GM21576 (cell line): ENCODE measurements around the gene LAGE3.
"Not testable (repeated sequence)": the region's sequence is repeated elsewhere in the genome, so short reads cannot be mapped to it uniquely, and the experiment has no call there.

Experiments used
- ATAC-seq: cut with Tn5 transposase; IDR thresholded peaks from one replicate; pipeline ENCODE4 v1.9.1; 2021; ENCODE audit warnings: mild to moderate bottlenecking, moderate library complexity; ENCODE audit not compliant: unreplicated experiment

The LAGE3 gene

DNA sequence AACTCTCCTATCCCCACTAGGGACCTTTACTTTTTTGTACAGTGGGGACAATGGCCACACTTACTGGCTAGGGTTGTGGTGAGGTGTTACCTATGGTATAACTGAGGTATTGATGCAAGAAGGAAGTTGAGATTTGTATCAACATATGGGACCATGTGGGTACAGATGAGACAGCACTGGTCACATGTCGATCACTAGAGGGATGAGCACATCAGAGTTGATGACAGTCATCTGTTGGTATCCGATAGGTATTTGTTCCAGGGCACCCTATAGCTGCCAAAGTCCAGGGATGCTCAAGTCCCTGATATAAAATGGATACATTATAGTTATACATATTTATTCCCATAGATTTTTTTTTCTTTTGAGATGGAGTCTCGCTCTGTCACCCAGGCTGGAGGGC lies 23.9 kb upstream of the LAGE3 start:
- ATAC-seq: no peak

GRCh38 chrX:154502098-154502497 lies 23.0 kb upstream of the LAGE3 start:
- ATAC-seq: no peak

DNA sequence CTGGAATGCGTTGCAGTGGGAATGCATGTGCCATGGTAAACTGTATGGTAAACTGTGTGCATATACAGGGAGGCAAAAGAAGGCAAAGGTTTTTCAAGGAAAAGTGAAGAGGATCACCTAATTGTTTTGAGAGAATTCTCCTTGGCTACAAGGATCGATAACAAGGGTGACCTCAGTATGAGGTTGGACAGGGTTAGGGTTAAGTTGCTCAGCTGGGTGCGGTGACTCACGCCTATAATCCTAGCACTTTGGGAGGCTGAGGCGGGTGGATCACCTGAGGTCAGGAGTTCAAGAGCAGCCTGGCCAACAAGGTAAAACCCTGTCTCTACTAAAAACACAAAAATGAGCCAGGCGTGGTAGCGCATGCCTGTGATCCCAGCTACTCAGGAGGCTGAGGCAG lies 22.3 kb upstream of the LAGE3 start:
- ATAC-seq: not testable (repeated sequence)

DNA sequence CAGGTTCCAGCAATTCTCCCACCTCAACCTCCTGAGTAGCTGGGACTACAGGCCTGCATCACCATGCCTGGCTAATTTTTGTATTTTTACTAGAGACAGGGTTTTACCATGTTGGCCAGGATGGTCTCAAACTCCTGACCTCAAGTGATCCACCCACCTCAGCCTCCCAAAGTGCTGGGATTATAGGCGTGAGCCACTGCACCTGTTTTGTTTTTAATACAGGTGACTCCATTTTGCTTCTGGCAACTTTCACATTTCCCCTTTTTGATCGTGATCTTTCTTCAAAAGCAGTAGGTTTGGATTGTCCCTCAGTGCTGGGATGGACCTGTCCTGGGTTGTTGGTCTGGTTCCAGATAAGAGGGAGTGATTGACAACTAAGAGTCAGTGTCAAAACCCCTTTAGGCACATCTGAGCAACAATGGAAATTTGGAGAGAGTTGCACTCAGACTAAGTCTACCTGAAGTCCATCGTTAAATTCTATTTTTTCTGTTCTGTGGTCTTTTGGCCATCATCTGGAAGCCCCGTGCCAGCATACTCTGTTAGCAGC lies 17.6 kb upstream of the LAGE3 start:
- ATAC-seq: not testable (repeated sequence)

GRCh38 chrX:154495472-154495922 lies 16.4 kb upstream of the LAGE3 start:
- ATAC-seq: no peak

GRCh38 chrX:154494715-154495114 lies 15.6 kb upstream of the LAGE3 start:
- ATAC-seq: no peak

DNA sequence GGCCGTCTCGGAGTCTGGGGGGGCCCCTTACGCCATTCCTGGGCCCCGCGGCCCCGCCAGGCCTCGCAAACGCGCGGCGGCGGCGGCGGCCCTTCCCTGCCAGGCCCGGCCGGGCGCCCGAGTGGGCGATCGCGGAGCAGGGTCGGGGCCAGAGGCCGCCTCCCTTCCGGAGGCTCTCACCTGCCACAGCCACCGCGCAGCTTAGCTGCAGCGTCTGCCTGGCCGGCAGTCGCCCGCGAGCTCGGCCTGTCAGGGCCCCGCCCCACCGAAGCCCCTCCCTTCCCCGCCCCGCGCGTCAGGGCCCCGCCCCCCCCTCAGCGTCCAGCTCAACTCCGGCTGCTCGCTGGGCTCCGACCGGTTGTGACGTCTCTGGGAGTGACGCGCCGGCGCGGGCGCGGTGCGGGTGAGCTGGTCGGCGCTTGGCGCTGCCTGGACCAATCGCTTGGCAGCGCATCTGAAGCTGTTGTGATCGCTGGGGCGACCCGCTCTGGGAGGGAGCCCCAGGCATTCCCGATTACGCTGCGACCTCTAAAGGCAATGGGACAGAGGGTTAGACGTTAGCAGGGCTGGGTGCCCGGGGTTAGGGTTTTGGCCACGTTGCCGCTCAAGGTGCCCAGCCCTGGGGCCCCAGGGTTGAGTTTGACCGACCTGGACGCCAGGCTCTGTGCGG lies 11.5 kb upstream of the LAGE3 start, which contains the start of gene SLC10A3:
Gene SLC10A3, minus strand, starts transcription at position 216 of the 670 bp plus-strand sequence. CDS start 1,689 bp downstream, outside the sequence.
- peak; percentile 69 for ATAC-seq

- peak; percentile 15 for ATAC-seq
Measured at GRCh38 chrX:154490021-154490413, 10.9 kb upstream of the LAGE3 start.

GRCh38 chrX:154489182-154489581 lies 10.1 kb upstream of the LAGE3 start:
- ATAC-seq: no peak

DNA sequence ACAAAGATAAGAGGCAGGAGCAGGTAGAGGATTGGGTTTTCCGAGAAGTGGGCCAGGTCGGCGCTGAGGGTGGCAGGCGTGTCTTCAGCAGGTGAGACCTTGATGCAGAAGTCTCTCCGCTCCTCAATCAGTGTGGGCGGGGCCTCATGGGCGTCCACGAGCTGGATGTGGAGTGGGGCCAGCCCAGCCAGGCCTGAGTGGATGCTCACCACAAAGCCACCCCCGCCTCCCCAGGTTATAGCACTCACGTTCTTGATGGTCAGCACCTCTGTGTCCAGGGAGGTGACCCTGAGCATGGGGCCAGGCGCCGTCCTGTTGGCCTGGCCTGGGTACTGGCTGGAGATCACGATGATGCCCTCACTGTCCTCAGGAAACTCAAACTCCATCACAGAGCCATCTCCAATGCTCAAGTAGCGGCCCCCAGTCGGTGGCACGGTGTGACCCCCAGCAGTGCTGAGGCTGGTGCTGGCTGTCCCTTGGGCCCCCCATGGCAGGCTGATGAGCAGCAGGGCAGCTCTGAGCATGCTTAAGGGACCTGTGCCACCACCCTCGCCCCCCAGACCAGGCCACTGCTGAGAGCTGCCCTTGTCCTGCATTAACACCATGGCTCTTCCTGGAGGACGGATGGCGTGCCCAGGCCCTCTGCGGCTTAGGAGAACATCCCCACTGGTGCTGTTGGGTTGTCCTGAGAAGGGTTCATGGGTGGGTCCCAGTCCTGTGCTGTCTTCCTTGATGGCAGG lies 9.4 kb upstream of the LAGE3 start:
- no peak for ATAC-seq

- ATAC-seq: no peak
Measured at GRCh38 chrX:154487518-154488290, 8.6 kb upstream of the LAGE3 start.

DNA sequence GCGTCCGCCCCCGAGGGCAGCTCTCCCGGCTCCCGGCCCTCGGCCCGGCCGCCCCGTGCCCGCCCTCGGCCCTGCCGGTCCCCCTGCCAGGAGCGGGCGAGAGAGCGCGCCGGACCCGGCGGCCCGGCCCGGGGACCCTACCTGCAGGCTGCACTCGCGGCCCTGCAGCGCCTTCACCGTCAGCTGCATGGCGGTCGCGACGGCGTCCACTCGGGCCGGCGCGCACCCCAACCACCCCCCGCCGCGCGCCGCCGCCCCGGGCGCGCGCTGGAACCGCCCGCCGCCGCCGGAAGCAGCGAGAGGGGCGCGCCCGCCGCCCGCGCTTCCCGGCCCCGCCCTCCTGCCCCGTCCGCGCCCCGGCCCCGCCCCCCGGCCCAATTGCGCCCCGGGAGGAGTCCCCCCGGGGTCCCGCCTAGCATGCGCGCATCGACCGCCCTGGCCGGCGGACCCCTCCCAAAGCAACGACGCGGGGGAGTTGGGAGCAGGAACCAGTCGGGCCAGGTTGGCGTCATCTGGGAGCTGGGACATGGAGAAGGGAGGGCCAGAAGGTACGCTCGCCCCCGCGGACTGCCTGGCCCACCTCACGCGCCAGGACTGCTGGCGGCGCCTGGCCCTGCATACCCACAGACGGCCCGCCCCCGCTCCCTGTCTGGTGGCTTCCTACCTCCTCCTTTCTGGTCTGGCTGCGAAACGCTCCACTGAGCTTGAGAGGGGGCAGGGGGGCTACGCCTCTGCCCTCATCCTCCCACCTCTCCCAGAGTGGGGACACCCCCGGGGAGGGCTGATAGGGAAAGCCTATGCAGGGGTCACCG lies 7.5 kb upstream of the LAGE3 start, which contains the start of gene UBL4A:
Gene UBL4A, minus strand, starts transcription at position 220 of the 812 bp plus-strand sequence. Its CDS starts 31 bp downstream, at position 189.
- no peak for ATAC-seq

DNA sequence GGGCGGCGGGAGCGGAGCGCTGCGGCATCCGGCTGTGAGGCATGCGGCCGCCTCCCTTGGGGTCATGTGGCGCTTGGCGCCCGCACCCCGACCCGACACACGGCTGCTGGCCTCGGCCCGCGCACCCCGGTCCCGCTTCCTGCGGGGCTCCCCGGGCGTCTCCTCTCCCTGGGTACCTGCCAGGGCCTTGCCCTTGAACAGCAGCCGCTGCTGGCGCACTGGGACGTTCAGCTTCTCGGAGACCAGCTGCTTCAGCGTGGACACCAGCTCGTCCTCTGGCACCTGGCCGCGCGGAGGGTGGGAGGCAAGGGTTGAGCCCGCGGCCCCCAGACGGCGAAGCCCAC lies 6.9 kb upstream of the LAGE3 start:
- no peak for ATAC-seq

- no peak for ATAC-seq
Measured at GRCh38 chrX:154485150-154486051, 6.3 kb upstream of the LAGE3 start.

GRCh38 chrX:154484255-154485149 lies 5.4 kb upstream of the LAGE3 start:
- no peak for ATAC-seq

- ATAC-seq: no peak
Measured at GRCh38 chrX:154483325-154483724, 4.2 kb upstream of the LAGE3 start.

DNA sequence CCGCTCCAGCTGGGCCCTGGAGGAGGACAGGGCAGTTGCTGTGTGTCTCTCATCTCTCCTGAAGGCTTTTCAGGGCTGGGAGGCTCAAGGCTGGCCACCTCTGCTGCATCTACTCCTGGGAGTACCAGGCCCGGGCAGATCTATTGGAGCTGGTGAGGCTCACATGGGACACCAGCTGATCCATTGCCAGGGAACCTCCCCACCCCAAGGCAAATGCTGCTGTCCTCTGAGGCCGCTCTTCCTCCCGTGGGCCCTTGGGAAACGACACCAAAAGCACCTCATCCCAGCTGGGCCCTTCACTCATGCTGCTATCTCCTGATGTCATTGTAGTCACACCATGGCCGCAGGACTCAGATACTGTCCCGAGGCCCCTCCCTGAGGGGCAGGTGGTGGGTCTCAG lies 3.7 kb upstream of the LAGE3 start:
- no peak for ATAC-seq

DNA sequence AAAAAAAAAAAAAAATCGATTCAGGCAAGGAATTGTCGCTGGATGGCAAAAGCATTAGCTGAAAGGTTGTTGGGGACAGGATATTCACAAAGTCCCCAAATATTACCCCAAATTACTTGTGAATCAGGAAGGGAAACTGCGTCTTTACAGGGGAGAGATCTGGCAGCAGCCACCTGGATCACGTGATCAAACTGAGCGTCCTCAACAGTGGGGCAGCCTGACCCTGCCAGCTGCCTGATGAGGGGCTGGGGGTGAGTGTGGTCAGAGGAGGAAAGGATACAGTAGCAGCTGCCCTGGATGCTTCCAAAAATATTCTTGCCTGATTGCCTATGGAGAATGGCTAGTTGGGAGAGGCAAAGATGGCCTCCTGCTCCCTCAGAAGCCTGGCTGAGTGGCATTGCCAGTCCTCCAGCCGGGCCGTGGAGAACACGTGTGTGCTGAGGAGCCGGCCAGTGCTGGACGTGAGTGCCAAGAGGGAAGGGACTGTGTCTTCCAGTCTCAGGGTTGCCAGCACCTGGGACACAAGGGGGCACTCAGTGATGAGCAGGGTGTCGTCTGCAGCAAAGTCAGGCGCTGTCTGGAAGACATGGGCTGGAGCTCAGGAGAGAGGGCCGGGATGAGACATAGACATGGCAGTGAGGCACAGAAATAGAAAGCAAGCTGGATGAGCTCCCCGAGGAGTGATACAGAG lies 3.0 kb upstream of the LAGE3 start:
- ATAC-seq: no peak
